H1 (cell line): ENCODE results near the gene FSD1L. TPM values are rescaled to one million over a fixed set of nuclear protein-coding genes. Genes with fewer than 3 reads are reported as not detected.

Source experiments
- ATF3 ChIP-seq: IDR thresholded peaks from 2 replicates; pipeline ENCODE4 v1.6.1; 2011; ENCODE audit warnings: low read depth, mild to moderate bottlenecking, low read length; ENCODE audit not compliant: insufficient read depth
- BACH1 ChIP-seq: IDR thresholded peaks from 2 replicates; pipeline ENCODE4 v1.6.1; 2012; ENCODE audit warnings: low read length, improper control_type of control experiment
- BCL11A ChIP-seq, 2 experiments: IDR thresholded peaks; one replicate each; pipeline ENCODE4 v1.6.1; 2011; ENCODE audit warnings: low read depth in 2 of 2, low read length in 2 of 2, mild to moderate bottlenecking in 2 of 2
- BRCA1 ChIP-seq: IDR thresholded peaks from 2 replicates; pipeline ENCODE4 v1.6.1; 2012; ENCODE audit warnings: low read depth, low read length, improper control_type of control experiment
- CBX8 ChIP-seq: fragments of 300-800, 300-1000 bp; sonication (generic); IDR thresholded peaks from 2 replicates; pipeline ENCODE4 v1.7.1; 2016; ENCODE audit warnings: low read depth, low read length, borderline replicate concordance
- CHD1 ChIP-seq: IDR thresholded peaks from 2 replicates; pipeline ENCODE4 v1.6.1; 2012; ENCODE audit warnings: low read depth, low read length, improper control_type of control experiment
- CTBP2 ChIP-seq: IDR thresholded peaks from 2 replicates; pipeline ENCODE4 v1.7.0; 2011; ENCODE audit warnings: borderline replicate concordance, mild to moderate bottlenecking, moderate library complexity, mixed read lengths, low read length; ENCODE audit not compliant: insufficient read depth, insufficient read length
- FOSL1 ChIP-seq: IDR thresholded peaks from 2 replicates; pipeline ENCODE4 v1.6.1; 2011; ENCODE audit warnings: mild to moderate bottlenecking, low read depth, low read length, moderate library complexity; ENCODE audit not compliant: insufficient read depth
- JUND ChIP-seq: IDR thresholded peaks from 2 replicates; pipeline ENCODE4 v1.6.1; 2011; ENCODE audit warnings: mild to moderate bottlenecking, improper control_type of control experiment, low read length
- PHF8 ChIP-seq: fragments of 200-600 bp; sonication (generic); conservative IDR thresholded peaks from 2 replicates; pipeline ENCODE4 v1.7.1; 2012; ENCODE audit warnings: low read depth, mild to moderate bottlenecking, inconsistent platforms, low read length, moderate library complexity
- POLR2AphosphoS5 ChIP-seq: IDR thresholded peaks from 2 replicates; pipeline ENCODE4 v1.6.1; 2011; ENCODE audit warnings: low read depth, low read length
- RBBP5 ChIP-seq: IDR thresholded peaks from 2 replicates; pipeline ENCODE4 v1.7.1; 2012; ENCODE audit warnings: low read depth, mild to moderate bottlenecking, inconsistent platforms, low read length, moderate library complexity, borderline replicate concordance
- RNF2 ChIP-seq: fragments of 200-900, 300-1000 bp; sonication (generic); IDR thresholded peaks from 2 replicates; pipeline ENCODE4 v1.7.1; 2016; ENCODE audit warnings: borderline replicate concordance, low read depth, mild to moderate bottlenecking, antibody characterized with exemption, low read length; ENCODE audit not compliant: poor library complexity, severe bottlenecking; ENCODE audit errors: missing control alignments
- SIRT6 ChIP-seq: IDR thresholded peaks from one replicate; pipeline ENCODE4 v1.7.1; 2012; ENCODE audit warnings: low read length, inconsistent platforms
- SIX5 ChIP-seq: IDR thresholded peaks from 2 replicates; pipeline ENCODE4 v1.6.1; 2011; ENCODE audit warnings: mild to moderate bottlenecking, low read depth, low read length
- SP4 ChIP-seq: IDR thresholded peaks from 2 replicates; pipeline ENCODE4 v1.6.1; 2012; ENCODE audit warnings: low read length, inconsistent platforms
- SRF ChIP-seq: IDR thresholded peaks from 2 replicates; pipeline ENCODE4 v1.6.1; 2011; ENCODE audit warnings: mild to moderate bottlenecking, low read depth, low read length, moderate library complexity
- SUZ12 ChIP-seq: fragments of 200-600 bp; sonication (generic); IDR thresholded peaks from 2 replicates; pipeline ENCODE4 v1.6.1; 2012; ENCODE audit warnings: mild to moderate bottlenecking, inconsistent platforms, low read length, moderate library complexity, mixed read lengths
- TBP ChIP-seq: IDR thresholded peaks from 2 replicates; pipeline ENCODE4 v1.6.1; 2011; ENCODE audit warnings: low read depth, low read length, improper control_type of control experiment
- TCF12 ChIP-seq: IDR thresholded peaks from 2 replicates; pipeline ENCODE4 v1.6.1; 2011; ENCODE audit warnings: low read depth, mild to moderate bottlenecking, low read length
- USF2 ChIP-seq: IDR thresholded peaks from 2 replicates; pipeline ENCODE4 v1.6.1; 2011; ENCODE audit warnings: low read length, improper control_type of control experiment
- YY1 ChIP-seq: IDR thresholded peaks from 2 replicates; pipeline ENCODE4 v1.6.1; 2011; ENCODE audit warnings: low read depth, mild to moderate bottlenecking, low read length
- ZNF274 ChIP-seq: IDR thresholded peaks from 2 replicates; pipeline ENCODE4 v1.7.0; 2012; ENCODE audit warnings: low read length, borderline replicate concordance; ENCODE audit errors: extremely low read depth
- polyA plus RNA-seq, 7 experiments: library from polyadenylated mRNA; depleted of rRNA in 3 of 7; stranded (reverse) in 5 of 7; unstranded in 2 of 7; fragments of >200 nt in 5 of 7; fragments of 200-250 nt in 2 of 7; gene quantifications; 1 replicate in 5 of 7; 2 replicates in 1 of 7; 4 replicates in 1 of 7; pipeline versions ENCODE4 v1.2.1 to v1.2.3, GENCODE V29; 2011 to 2013; ENCODE audit warnings: missing spikeins in 2 of 7, mixed read lengths in 2 of 7
- total RNA-seq: library from RNA; stranded (reverse); fragmentation: NEBNext Ultra II Directional; extraction: Animal tissue kit (Norgen Biotek cat#: 25700); gene quantifications from 2 replicates; pipeline ENCODE4 v1.2.1, GENCODE V29; 2021

FSD1L gene
- total and polyA plus RNA-seq, 2 of the 8 experiments (the other 6 are each of a cell fraction or from before 2014, with no cell fraction given): 0.91 to 4.8 TPM

DNA sequence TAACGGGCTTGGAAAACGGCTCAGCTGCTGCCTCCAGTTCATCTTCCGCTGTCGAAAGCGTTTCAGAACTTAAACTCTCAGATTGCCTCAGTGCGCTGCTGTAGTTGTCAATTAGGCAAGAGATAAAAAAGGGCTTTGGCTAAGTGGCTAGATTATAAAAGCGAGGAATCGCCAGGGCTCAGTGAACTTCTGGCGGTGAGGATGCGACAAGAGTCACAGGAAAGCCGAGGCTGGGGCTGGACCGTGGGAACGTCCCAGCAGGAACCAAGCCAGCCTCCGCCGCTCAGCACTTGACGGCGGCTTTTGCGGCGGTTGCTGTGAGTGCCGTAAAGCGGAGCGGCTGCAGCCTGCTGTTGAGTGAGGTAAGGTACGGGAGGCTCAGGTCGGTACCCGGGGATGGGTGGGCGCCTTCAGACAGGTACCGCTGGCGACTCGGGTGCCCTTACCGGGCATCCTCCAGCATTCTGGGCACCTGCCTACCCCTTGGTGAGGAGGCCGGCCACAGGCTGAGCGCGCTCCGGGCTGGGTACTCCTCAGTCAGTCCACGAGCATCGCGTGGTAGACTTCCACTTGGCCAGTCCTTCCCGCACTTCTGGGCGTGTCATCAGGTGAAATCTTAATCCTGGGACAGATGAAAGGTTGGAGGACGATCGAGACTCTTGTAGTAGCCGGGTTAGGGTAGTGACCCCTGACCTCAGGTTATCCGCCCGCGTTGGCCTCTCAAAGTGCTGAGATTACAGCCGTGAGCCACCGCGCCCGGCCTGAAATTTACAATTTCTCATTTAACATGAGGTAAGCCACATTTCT, 110.2 kb downstream of the FSD1L start, which contains the start of gene FKTN (continued):
- TF ChIP-seq CBX8: no peak
- peak; percentile 79 for TF ChIP-seq PHF8
- TF ChIP-seq CHD1: no peak
- TF ChIP-seq SP4: no peak
- TF ChIP-seq CTBP2: no peak
- no peak for TF ChIP-seq FOSL1
- no peak for TF ChIP-seq BCL11A (IDR thresholded peaks at IDR 0.05; ENCODE audit: low read depth in 2 of 2, low read length in 2 of 2)
- no peak for TF ChIP-seq SIX5
- TF ChIP-seq TCF12: no peak
- TF ChIP-seq ZNF274: no peak
- no peak for TF ChIP-seq SIRT6
- TF ChIP-seq USF2: no peak
- peak; percentile 24; the same call in 1 of the 2 replicates for TF ChIP-seq POLR2AphosphoS5
- peak; percentile 93 for TF ChIP-seq ATF3
- TF ChIP-seq BRCA1: no peak
- TF ChIP-seq JUND: no peak
- TF ChIP-seq TBP: peak; percentile 68; the same call in 1 of the 2 replicates
- TF ChIP-seq RNF2: no peak
- TF ChIP-seq YY1: no peak
- 0 out of 2 replicates have a peak, but pooled peaks have one; percentile 12 for TF ChIP-seq RBBP5
- no peak for TF ChIP-seq SUZ12
- no peak for TF ChIP-seq SRF
- no peak for TF ChIP-seq BACH1
